ENCODE data around the gene PSG1.
"Not testable (repeated sequence)": the region's sequence is repeated elsewhere in the genome, so short reads cannot be mapped to it uniquely, and the experiment has no call there.

DNA sequence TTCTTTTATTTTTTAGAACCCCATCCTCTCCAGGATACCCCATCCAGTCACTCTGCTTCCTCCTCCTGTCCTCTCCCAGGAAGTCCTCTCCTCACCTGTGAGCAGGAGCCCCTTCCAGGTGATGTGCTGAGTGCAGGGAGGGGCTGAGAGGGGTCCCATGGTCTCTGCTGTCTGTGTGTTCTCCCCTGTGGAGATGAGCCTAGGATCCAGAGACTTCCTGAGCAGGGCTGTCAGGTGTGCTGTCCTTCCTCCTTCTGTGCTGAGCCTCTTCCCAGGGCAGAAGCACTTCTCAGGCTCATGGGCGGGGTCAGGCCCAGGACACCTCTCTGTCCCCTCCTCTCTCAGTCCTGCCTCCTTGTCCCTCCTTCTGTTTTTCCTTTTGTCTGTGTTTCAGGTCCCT lies 38.1 kb upstream of the PSG1 start, which contains the start of gene PSG6:
- not testable (repeated sequence) for TF ChIP-seq CTCF (conservative IDR thresholded peaks at IDR 0.05); EZH2 (IDR thresholded peaks at IDR 0.05; ENCODE audit: low read depth)

Data from PC-9 (cell line).